OCI-LY7 (cell line): ENCODE data around the gene WNT3A.

Experiments used
- CTCF ChIP-seq: fragments of 200-600 bp; sonication (generic); conservative IDR thresholded peaks from 2 replicates; pipeline ENCODE4 v1.5.1; 2014; ENCODE audit warnings: mild to moderate bottlenecking, antibody characterized with exemption, low read length, moderate library complexity, mixed read lengths
- EZH2phosphoT487 ChIP-seq: fragments of 200-600 bp; sonication (generic); IDR thresholded peaks from 2 replicates; pipeline ENCODE4 v1.6.1; 2018; ENCODE audit warnings: low read depth, borderline replicate concordance, mild to moderate bottlenecking, mixed run types, antibody characterized with exemption, low read length, moderate library complexity, mixed read lengths

DNA sequence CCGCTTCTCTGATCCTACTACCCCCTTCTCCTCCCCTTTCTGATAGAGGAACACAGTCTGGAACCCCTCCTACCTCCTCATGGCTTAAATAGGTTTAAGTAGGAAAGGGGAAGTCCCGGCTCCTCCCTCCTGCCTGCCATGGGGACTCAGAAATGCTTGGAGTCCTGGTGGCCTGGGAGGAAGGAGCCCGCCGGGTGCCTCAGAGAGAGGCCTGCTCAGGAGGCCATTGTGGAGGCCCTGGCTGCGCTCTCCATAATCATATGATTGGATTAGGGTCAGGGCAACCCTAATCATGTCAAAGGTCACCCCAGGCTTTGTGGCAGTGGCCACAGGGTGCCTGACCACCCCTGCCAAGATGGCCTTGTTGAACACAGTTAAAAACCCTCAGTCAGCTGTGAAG is 29.0 kb downstream of the WNT3A start:
- TF ChIP-seq CTCF: no peak
- TF ChIP-seq EZH2phosphoT487: no peak
